H1 (cell line): ENCODE measurements around the gene FAU. TPM values are rescaled to one million over a fixed set of nuclear protein-coding genes. Genes with fewer than 3 reads are reported as not detected.
A peak's percentile ranks its signal among the peaks of the same experiment; 100 is the strongest.

Experiments
- CBX8 ChIP-seq: fragments of 300-800, 300-1000 bp; sonication (generic); IDR thresholded peaks from 2 replicates; pipeline ENCODE4 v1.7.1; 2016; ENCODE audit warnings: low read depth, low read length, borderline replicate concordance
- CHD1 ChIP-seq: IDR thresholded peaks from 2 replicates; pipeline ENCODE4 v1.6.1; 2012; ENCODE audit warnings: low read depth, low read length, improper control_type of control experiment
- CREB1 ChIP-seq: IDR thresholded peaks from 2 replicates; pipeline ENCODE4 v1.6.1; 2012; ENCODE audit warnings: inconsistent platforms
- CTBP2 ChIP-seq: IDR thresholded peaks from 2 replicates; pipeline ENCODE4 v1.7.0; 2011; ENCODE audit warnings: borderline replicate concordance, mild to moderate bottlenecking, moderate library complexity, mixed read lengths, low read length; ENCODE audit not compliant: insufficient read depth, insufficient read length
- GABPA ChIP-seq: IDR thresholded peaks from 2 replicates; pipeline ENCODE4 v1.6.1; 2011; ENCODE audit warnings: mild to moderate bottlenecking, low read length, moderate library complexity, borderline replicate concordance; ENCODE audit not compliant: insufficient read depth
- JUN ChIP-seq: IDR thresholded peaks from 2 replicates; pipeline ENCODE4 v1.6.1; 2011; ENCODE audit warnings: low read depth, mild to moderate bottlenecking, improper control_type of control experiment, low read length
- KDM1A ChIP-seq: fragments of 200-600, 300-600 bp; sonication (generic); IDR thresholded peaks from 2 replicates; pipeline ENCODE4 v1.7.1; 2016; ENCODE audit warnings: mild to moderate bottlenecking, low read length, borderline replicate concordance
- KDM5A ChIP-seq: fragments of 200-600 bp; IDR thresholded peaks from 2 replicates; pipeline ENCODE4 v1.7.1; 2012; ENCODE audit warnings: mild to moderate bottlenecking, low read length, inconsistent platforms, mixed read lengths
- MAFK ChIP-seq: IDR thresholded peaks from 2 replicates; pipeline ENCODE4 v1.6.1; 2012; ENCODE audit warnings: low read depth, mild to moderate bottlenecking, improper control_type of control experiment, low read length
- NANOG ChIP-seq: IDR thresholded peaks from 2 replicates; pipeline ENCODE4 v1.6.1; 2011; ENCODE audit warnings: low read length, low read depth, mild to moderate bottlenecking, inconsistent platforms; ENCODE audit not compliant: insufficient read depth, poor library complexity, severe bottlenecking
- NRF1 ChIP-seq: IDR thresholded peaks from 2 replicates; pipeline ENCODE4 v1.6.1; 2011; ENCODE audit warnings: mild to moderate bottlenecking, low read depth, low read length, improper control_type of control experiment
- PHF8 ChIP-seq: fragments of 200-600 bp; sonication (generic); conservative IDR thresholded peaks from 2 replicates; pipeline ENCODE4 v1.7.1; 2012; ENCODE audit warnings: low read depth, mild to moderate bottlenecking, inconsistent platforms, low read length, moderate library complexity
- POLR2A ChIP-seq, 2 experiments: IDR thresholded peaks; 1 replicate in 1 of 2; 2 replicates in 1 of 2; pipeline ENCODE4 v1.6.1; 2011; ENCODE audit warnings: low read depth in 2 of 2, low read length in 2 of 2, mild to moderate bottlenecking in 2 of 2; ENCODE audit errors: control extremely low read depth in 1 of 2
- POLR2AphosphoS5 ChIP-seq: IDR thresholded peaks from 2 replicates; pipeline ENCODE4 v1.6.1; 2011; ENCODE audit warnings: low read depth, low read length
- RAD21 ChIP-seq, 2 experiments: IDR thresholded peaks in 1 of 2; conservative IDR thresholded peaks in 1 of 2; 2 replicates each; pipeline ENCODE4 v1.6.1; 2011; ENCODE audit warnings: low read depth in 2 of 2, low read length in 2 of 2, improper control_type of control experiment in 1 of 2, inconsistent platforms in 1 of 2, mild to moderate bottlenecking in 1 of 2, moderate library complexity in 1 of 2
- RBBP5 ChIP-seq: IDR thresholded peaks from 2 replicates; pipeline ENCODE4 v1.7.1; 2012; ENCODE audit warnings: low read depth, mild to moderate bottlenecking, inconsistent platforms, low read length, moderate library complexity, borderline replicate concordance
- RFX5 ChIP-seq: IDR thresholded peaks from 2 replicates; pipeline ENCODE4 v1.6.1; 2011; ENCODE audit warnings: low read depth, low read length, improper control_type of control experiment, borderline replicate concordance
- SP4 ChIP-seq: IDR thresholded peaks from 2 replicates; pipeline ENCODE4 v1.6.1; 2012; ENCODE audit warnings: low read length, inconsistent platforms
- SRF ChIP-seq: IDR thresholded peaks from 2 replicates; pipeline ENCODE4 v1.6.1; 2011; ENCODE audit warnings: mild to moderate bottlenecking, low read depth, low read length, moderate library complexity
- TBP ChIP-seq: IDR thresholded peaks from 2 replicates; pipeline ENCODE4 v1.6.1; 2011; ENCODE audit warnings: low read depth, low read length, improper control_type of control experiment
- TCF12 ChIP-seq: IDR thresholded peaks from 2 replicates; pipeline ENCODE4 v1.6.1; 2011; ENCODE audit warnings: low read depth, mild to moderate bottlenecking, low read length
- TEAD4 ChIP-seq: IDR thresholded peaks from 2 replicates; pipeline ENCODE4 v1.6.1; 2012; ENCODE audit warnings: low read depth, low read length, inconsistent platforms, mixed read lengths
- USF2 ChIP-seq: IDR thresholded peaks from 2 replicates; pipeline ENCODE4 v1.6.1; 2011; ENCODE audit warnings: low read length, improper control_type of control experiment
- polyA plus RNA-seq, 7 experiments: library from polyadenylated mRNA; depleted of rRNA in 3 of 7; stranded (reverse) in 5 of 7; unstranded in 2 of 7; fragments of >200 nt in 5 of 7; fragments of 200-250 nt in 2 of 7; gene quantifications; 1 replicate in 5 of 7; 2 replicates in 1 of 7; 4 replicates in 1 of 7; pipeline versions ENCODE4 v1.2.1 to v1.2.3, GENCODE V29; 2011 to 2013; ENCODE audit warnings: missing spikeins in 2 of 7, mixed read lengths in 2 of 7
- total RNA-seq: library from RNA; stranded (reverse); fragmentation: NEBNext Ultra II Directional; extraction: Animal tissue kit (Norgen Biotek cat#: 25700); gene quantifications from 2 replicates; pipeline ENCODE4 v1.2.1, GENCODE V29; 2021

The FAU gene
- total and polyA plus RNA-seq, 2 of the 8 experiments (the other 6 are each of a cell fraction or from before 2014, with no cell fraction given) = 826 to 896 TPM

GRCh38 chr11:65117206-65118096 lies 4.5 kb downstream of the FAU start, which contains the start of gene ZNHIT2 (continued):
- TF ChIP-seq SP4 (no peak), JUN (0 out of 2 replicates have a peak, but pooled peaks have one; percentile 17), KDM1A (no peak), CHD1 (no peak), MAFK (no peak), USF2 (no peak), RBBP5 (0 out of 2 replicates have a peak, but pooled peaks have one; percentile 40), POLR2A (IDR thresholded peaks at IDR 0.05; ENCODE audit: control extremely low read depth in 1 of 2, low read depth in 2 of 2, low read length in 2 of 2) (peak in 1 of 2 experiments; percentile 89; a peak in 2 of 3 replicates), KDM5A (peak; percentile 46; the same call in 1 of the 2 replicates), TBP (peak; percentile 32; the same call in 1 of the 2 replicates), TEAD4 (no peak), RFX5 (no peak), NRF1 (peak; percentile 13; the same call in 1 of the 2 replicates), CTBP2 (no peak), GABPA (peak; percentile 96), CBX8 (no peak), NANOG (peak; percentile 5), CREB1 (peak; percentile 90), POLR2AphosphoS5 (peak; percentile 92), SRF (0 out of 2 replicates have a peak, but pooled peaks have one; percentile 46), TCF12 (0 out of 2 replicates have a peak, but pooled peaks have one; percentile 16), RAD21 (IDR thresholded peaks at IDR 0.05 in 1 of 2, conservative IDR thresholded peaks at IDR 0.05 in 1 of 2; ENCODE audit: low read depth in 2 of 2, low read length in 2 of 2) (peak; percentile 76 to 80), PHF8 (peak; percentile 89)
